CD1c-positive myeloid dendritic cell (primary cell): ENCODE measurements around the gene RPS8.
A peak's percentile ranks its signal among the peaks of the same experiment; 100 is the strongest.
"Not testable (repeated sequence)": the region's sequence is repeated elsewhere in the genome, so short reads cannot be mapped to it uniquely, and the experiment has no call there.

Source experiments
- DNase-seq: peaks from one replicate; pipeline ENCODE4 v3.0.0-alpha.2; 2016; ENCODE audit errors: extremely low spot score

Gene RPS8

GRCh38 chr1:44780583-44781121 lies 5.3 kb downstream of the RPS8 start:
- DNase-seq = no peak

- no peak for DNase-seq
Observed at GRCh38 chr1:44783697-44784093, 8.4 kb downstream of the RPS8 start.

GRCh38 chr1:44784094-44785028 lies 9.0 kb downstream of the RPS8 start:
- DNase-seq = no peak

GRCh38 chr1:44785029-44785380 lies 9.7 kb downstream of the RPS8 start:
- DNase-seq = no peak

GRCh38 chr1:44785501-44786137 lies 10.3 kb downstream of the RPS8 start:
- DNase-seq = no peak

- DNase-seq = peak; percentile 81
Observed at GRCh38 chr1:44786138-44786840, 10.9 kb downstream of the RPS8 start.

GRCh38 chr1:44786841-44787426 lies 11.6 kb downstream of the RPS8 start:
- DNase-seq = no peak

GRCh38 chr1:44787506-44787905 lies 12.2 kb downstream of the RPS8 start:
- DNase-seq = no peak

- no peak for DNase-seq
Observed at GRCh38 chr1:44788120-44788860, 12.9 kb downstream of the RPS8 start, which contains the start of gene BEST4. Gene BEST4, minus strand, starts transcription at chr1:44788170. Its CDS starts 465 bp downstream, at chr1:44787705.

- no peak for DNase-seq
Observed at GRCh38 chr1:44790968-44791801, 15.8 kb downstream of the RPS8 start.

- no peak for DNase-seq
Observed at GRCh38 chr1:44792736-44793502, 17.6 kb downstream of the RPS8 start.

- not testable (repeated sequence) for DNase-seq
Observed at GRCh38 chr1:44797886-44798285, 22.5 kb downstream of the RPS8 start.

- DNase-seq = no peak
Observed at GRCh38 chr1:44798481-44799365, 23.4 kb downstream of the RPS8 start.

- peak; percentile 98 for DNase-seq
Observed at GRCh38 chr1:44799770-44800584, 24.6 kb downstream of the RPS8 start, which contains the start of gene PLK3. Gene PLK3, plus strand, starts transcription at chr1:44800377. Its CDS starts 87 bp downstream, at chr1:44800464.

- DNase-seq = peak; percentile 52
Observed at GRCh38 chr1:44801491-44802305, 26.4 kb downstream of the RPS8 start.

- DNase-seq = no peak
Observed at GRCh38 chr1:44802306-44803061, 27.1 kb downstream of the RPS8 start.
